Right renal cortex interstitium (tissue), 3 donors: ENCODE data around the gene GHITM. TPM values are rescaled to one million over a fixed set of nuclear protein-coding genes. Genes with fewer than 3 reads are reported as not detected.
"Not testable (repeated sequence)": the region's sequence is repeated elsewhere in the genome, so short reads cannot be mapped to it uniquely, and the experiment has no call there.

ENCODE experiments used
- DNase-seq, 3 donors: peaks; one replicate each; pipeline ENCODE4 v3.0.0-alpha.2; 2013; ENCODE audit warnings: low read depth in 3 of 3, low spot score in 2 of 3
- polyA plus RNA-seq, 3 donors: library from polyadenylated mRNA; unstranded; fragments of 120-200 nt; gene quantifications; one replicate each; pipeline ENCODE4 v1.2.1, GENCODE V29; 2013; ENCODE audit not compliant: insufficient read length in 3 of 3

The GHITM gene
- polyA plus RNA-seq, 3 donors: 186 to 196 (median 195) TPM

GRCh38 chr10:84140036-84140379, 699 bp downstream of the GHITM start:
- DNase-seq: no peak

- DNase-seq: no peak
Observed at GRCh38 chr10:84147347-84147746, 8.0 kb downstream of the GHITM start.

- not testable (repeated sequence) for DNase-seq
Observed at GRCh38 chr10:84148006-84148597, 8.8 kb downstream of the GHITM start.

GRCh38 chr10:84149854-84150253, 10.5 kb downstream of the GHITM start:
- DNase-seq: no peak

GRCh38 chr10:84152769-84153168, 13.5 kb downstream of the GHITM start:
- DNase-seq: no peak

GRCh38 chr10:84155521-84155920, 16.2 kb downstream of the GHITM start:
- no peak for DNase-seq

- no peak for DNase-seq
Observed at GRCh38 chr10:84156009-84156408, 16.7 kb downstream of the GHITM start.

GRCh38 chr10:84156768-84157167, 17.5 kb downstream of the GHITM start:
- no peak for DNase-seq

GRCh38 chr10:84158061-84158460, 18.8 kb downstream of the GHITM start:
- DNase-seq: no peak

GRCh38 chr10:84158550-84158949, 19.2 kb downstream of the GHITM start:
- DNase-seq: no peak

- no peak for DNase-seq
Observed at GRCh38 chr10:84159076-84159685, 19.9 kb downstream of the GHITM start.

GRCh38 chr10:84160663-84161362, 21.5 kb downstream of the GHITM start:
- DNase-seq: no peak

GRCh38 chr10:84163996-84164395, 24.7 kb downstream of the GHITM start:
- no peak for DNase-seq

GRCh38 chr10:84164442-84164841, 25.1 kb downstream of the GHITM start:
- DNase-seq: no peak

GRCh38 chr10:84166620-84167288, 27.4 kb downstream of the GHITM start:
- no peak for DNase-seq

GRCh38 chr10:84167289-84167653, 28.0 kb downstream of the GHITM start:
- DNase-seq: not testable (repeated sequence)

GRCh38 chr10:84168382-84168781, 29.1 kb downstream of the GHITM start:
- DNase-seq: not testable (repeated sequence)

- not testable (repeated sequence) for DNase-seq
Observed at GRCh38 chr10:84171237-84171636, 31.9 kb downstream of the GHITM start.

GRCh38 chr10:84171700-84172466, 32.6 kb downstream of the GHITM start:
- DNase-seq: not testable (repeated sequence)

- DNase-seq: no peak
Observed at GRCh38 chr10:84172467-84173356, 33.4 kb downstream of the GHITM start.
